ENCODE measurements around the gene IQGAP2.
"Not testable (repeated sequence)": the region's sequence is repeated elsewhere in the genome, so short reads cannot be mapped to it uniquely, and the experiment has no call there.

The IQGAP2 gene

GRCh38 chr5:76736679-76737556 is 333.8 kb downstream of the IQGAP2 start:
- DNase-seq (ENCODE audit: low spot score) = peak; percentile 8

- DNase-seq (ENCODE audit: low spot score) = no peak
Observed at GRCh38 chr5:76737846-76738245, 334.8 kb downstream of the IQGAP2 start.

DNA sequence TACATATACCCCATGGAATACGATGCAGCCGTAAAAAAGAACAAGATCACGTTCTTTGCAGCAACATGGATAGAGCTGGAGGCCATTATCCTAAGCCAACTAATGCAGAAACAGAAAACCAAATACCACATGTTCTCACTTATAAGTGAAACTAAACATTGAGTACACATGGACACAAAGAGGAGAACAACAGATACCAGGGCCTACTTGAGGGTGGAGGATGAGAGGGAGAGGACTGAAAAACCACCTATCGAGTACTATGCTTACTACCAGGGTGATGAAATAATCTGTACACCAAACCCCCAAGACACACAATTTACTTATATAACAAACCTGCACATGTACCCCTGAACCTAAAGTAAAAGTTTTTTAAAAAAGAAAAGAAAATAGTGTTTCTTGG is 338.4 kb downstream of the IQGAP2 start:
- not testable (repeated sequence) for DNase-seq (ENCODE audit: low spot score)

DNA sequence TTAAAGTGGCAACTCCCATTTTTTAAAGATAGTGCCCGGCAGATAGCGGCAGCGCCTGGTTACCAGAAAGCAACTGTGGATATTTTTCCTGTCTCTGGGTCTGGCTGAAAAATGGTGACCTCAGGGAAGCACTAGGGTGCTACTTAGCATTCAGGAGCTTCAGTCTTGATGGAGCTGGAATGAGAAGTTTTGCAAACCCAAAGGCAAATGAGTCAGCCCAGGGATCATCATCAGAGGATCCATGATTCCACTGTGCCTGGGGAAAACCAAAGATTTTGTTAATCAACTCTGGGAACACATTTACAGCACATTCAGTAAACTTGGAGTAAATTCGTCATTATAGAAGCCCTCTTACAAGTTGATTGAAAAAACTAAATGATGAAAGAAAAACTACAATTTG is 339.5 kb downstream of the IQGAP2 start:
- no peak for DNase-seq (ENCODE audit: low spot score)

GRCh38 chr5:76744632-76745031 is 341.5 kb downstream of the IQGAP2 start:
- DNase-seq (ENCODE audit: low spot score) = no peak

GRCh38 chr5:76745670-76746069 is 342.6 kb downstream of the IQGAP2 start:
- DNase-seq (ENCODE audit: low spot score) = no peak

GRCh38 chr5:76746677-76747076 is 343.6 kb downstream of the IQGAP2 start:
- DNase-seq (ENCODE audit: low spot score) = no peak

DNA sequence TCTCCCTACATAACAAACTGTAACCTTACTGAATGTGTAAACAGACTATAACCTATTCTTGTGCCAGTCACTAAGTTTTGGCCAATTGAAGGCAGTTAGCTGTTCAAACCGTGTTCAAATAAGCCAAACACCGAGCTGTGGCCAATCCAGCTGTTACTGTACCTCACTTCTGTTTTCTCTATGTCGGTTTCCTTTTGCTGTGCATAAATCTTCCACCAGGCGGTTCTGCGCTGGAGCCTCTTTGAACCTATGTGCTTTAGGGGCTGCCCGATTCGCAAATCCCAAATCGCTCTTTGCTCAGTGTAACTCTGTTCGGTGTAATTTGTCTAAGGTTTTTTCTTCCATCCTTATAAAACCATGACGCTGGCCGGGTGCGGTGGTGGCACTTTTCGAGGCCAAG is 344.6 kb downstream of the IQGAP2 start:
- DNase-seq (ENCODE audit: low spot score) = no peak

DNA sequence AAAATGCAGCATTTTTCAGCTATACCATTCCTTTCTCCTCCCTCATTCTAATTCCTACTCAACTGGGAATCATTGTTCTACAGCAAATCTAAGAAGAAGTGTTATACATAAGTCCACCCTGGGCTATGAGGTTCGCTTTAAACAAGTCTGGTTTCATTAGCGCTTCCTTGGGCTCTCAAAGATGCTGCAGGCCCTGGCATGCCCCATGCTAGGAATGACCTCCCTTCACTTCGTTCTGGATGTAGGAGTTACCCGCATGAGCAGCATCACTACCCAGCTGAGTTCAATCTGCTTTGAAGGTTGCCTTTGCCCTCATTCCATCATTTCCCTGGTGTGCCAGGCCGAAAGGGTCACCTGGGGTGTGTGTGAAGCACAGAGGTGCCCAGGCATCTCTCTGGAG is 348.2 kb downstream of the IQGAP2 start:
- DNase-seq (ENCODE audit: low spot score) = no peak

- no peak for DNase-seq (ENCODE audit: low spot score)
Observed at GRCh38 chr5:76754668-76755078, 351.6 kb downstream of the IQGAP2 start.

DNA sequence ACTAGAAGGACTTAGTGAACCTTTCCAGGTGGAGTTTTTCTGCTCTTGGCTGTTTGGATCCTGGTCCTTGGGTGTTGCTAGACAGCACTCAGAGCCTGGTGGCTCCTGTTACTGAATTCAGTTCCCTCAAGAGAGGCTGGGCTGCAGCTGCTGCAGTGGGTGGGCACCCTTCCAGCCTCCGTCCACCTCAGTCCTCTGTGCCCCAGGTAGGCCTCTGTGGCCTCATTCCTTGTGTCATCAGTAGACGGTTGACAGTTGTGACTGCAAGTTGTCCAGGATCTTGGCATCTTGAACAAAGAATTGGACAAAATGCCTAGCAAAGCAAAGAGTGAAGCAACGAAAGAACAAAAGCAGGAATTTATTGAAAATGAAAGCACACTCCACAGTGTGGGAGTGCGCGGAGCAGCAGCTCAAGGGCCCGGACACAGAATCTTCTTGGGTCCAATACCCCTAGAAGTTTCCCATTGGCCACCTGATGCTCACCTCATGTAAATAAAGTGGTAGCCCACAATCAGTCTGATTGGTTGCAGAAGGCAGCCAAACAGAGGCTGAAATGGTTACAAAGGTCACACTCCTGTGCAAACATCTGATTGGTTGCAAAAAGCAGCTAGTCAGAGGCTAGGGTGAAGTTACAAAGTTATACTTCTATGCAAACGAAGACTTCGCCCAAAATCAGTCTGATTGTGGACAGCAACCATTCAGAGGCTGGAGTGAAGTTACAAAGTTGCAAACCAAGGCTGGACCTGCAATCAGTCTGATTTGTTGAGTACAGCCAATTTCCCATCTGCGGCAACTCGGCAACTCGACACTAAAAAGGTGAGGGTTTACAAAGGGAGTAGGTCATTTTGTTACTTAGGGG is 352.9 kb downstream of the IQGAP2 start:
- no peak for DNase-seq (ENCODE audit: low spot score)

GRCh38 chr5:76757049-76757448 is 354.0 kb downstream of the IQGAP2 start:
- no peak for DNase-seq (ENCODE audit: low spot score)

Small RNA genes within 50 kb of the gene (small RNA-seq; reads per million reads assigned to genes)
- gene RF02154 (0 reads per million in 2 experiments), gene RF02155 (0 reads per million in 2 experiments)

Data from SK-N-DZ (cell line).